ENCODE measurements around the gene PLEKHG2.

GRCh38 chr19:39419003-39419402 is 6.5 kb downstream of the PLEKHG2 start:
- TF ChIP-seq, protein P1, sequence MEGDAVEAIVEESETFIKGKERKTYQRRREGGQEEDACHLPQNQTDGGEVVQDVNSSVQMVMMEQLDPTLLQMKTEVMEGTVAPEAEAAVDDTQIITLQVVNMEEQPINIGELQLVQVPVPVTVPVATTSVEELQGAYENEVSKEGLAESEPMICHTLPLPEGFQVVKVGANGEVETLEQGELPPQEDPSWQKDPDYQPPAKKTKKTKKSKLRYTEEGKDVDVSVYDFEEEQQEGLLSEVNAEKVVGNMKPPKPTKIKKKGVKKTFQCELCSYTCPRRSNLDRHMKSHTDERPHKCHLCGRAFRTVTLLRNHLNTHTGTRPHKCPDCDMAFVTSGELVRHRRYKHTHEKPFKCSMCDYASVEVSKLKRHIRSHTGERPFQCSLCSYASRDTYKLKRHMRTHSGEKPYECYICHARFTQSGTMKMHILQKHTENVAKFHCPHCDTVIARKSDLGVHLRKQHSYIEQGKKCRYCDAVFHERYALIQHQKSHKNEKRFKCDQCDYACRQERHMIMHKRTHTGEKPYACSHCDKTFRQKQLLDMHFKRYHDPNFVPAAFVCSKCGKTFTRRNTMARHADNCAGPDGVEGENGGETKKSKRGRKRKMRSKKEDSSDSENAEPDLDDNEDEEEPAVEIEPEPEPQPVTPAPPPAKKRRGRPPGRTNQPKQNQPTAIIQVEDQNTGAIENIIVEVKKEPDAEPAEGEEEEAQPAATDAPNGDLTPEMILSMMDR (IDR thresholded peaks at IDR 0.05): no peak
- no peak for TF ChIP-seq POLR2A (IDR thresholded peaks at IDR 0.05)
